T-cell (primary cell): ENCODE data around the gene RMRP. TPM values are rescaled to one million over a fixed set of nuclear protein-coding genes. Genes with fewer than 3 reads are reported as not detected.
"Not testable (repeated sequence)": the region's sequence is repeated elsewhere in the genome, so short reads cannot be mapped to it uniquely, and the experiment has no call there.

Source experiments
- ATAC-seq, 4 experiments: fragments of 200-7000 bp in 3 of 4; fragments of 150-1000 bp in 1 of 4; cut with Tn5 transposase; replicated peaks in 1 of 4; 1 replicate in 3 of 4; 2 replicates in 1 of 4; pipeline ENCODE4 v1.10.0; 2021; ENCODE audit warnings: moderate library complexity in 3 of 4, mild to moderate bottlenecking in 2 of 4, moderate number of reproducible peaks in 1 of 4
- CTCF ChIA-PET, 2 donors: fragments of 300-600 bp; sonication (Branson Sonifier 250); formaldehyde crosslinking; loops; one replicate each; lab custom pipeline; 2022; ENCODE audit warnings: antibody characterized with exemption in 2 of 2; lab: Charles Lee
- POLR2A ChIA-PET, 2 donors: fragments of 300-600 bp; sonication (Branson Sonifier 250); formaldehyde crosslinking; loops; one replicate each; lab custom pipeline; 2022; ENCODE audit warnings: antibody characterized with exemption in 2 of 2; lab: Charles Lee
- DNase-seq, 35 experiments: peaks; one replicate each; pipeline versions ENCODE4 v3.0.0 to v3.0.0-alpha.2; 2013 to 2023
- H3K27ac ChIP-seq: one replicate; pipeline ENCODE4 v1.5.1; 2013; ENCODE audit warnings: low read length
- H3K27me3 ChIP-seq, 2 experiments: replicated peaks in 1 of 2; 1 replicate in 1 of 2; 2 replicates in 1 of 2; pipeline versions ENCODE4 v1.6.1 to v1.7.0; 2013; ENCODE audit warnings: low read length in 1 of 2, mixed read lengths in 1 of 2; ENCODE audit not compliant: control insufficient read depth in 2 of 2, insufficient read depth in 2 of 2; ENCODE audit errors: extremely low read depth in 1 of 2
- H3K36me3 ChIP-seq, 2 donors: 1 replicate in 1 of 2; 2 replicates in 1 of 2; pipeline versions ENCODE4 v1.6.1 to v1.7.0; 2013; ENCODE audit warnings: low read length in 1 of 2; ENCODE audit not compliant: control insufficient read depth in 2 of 2, insufficient read depth in 1 of 2; ENCODE audit errors: extremely low read depth in 1 of 2
- H3K4me1 ChIP-seq, 2 experiments: 1 replicate in 1 of 2; 2 replicates in 1 of 2; pipeline versions ENCODE4 v1.6.1 to v1.7.0; 2013; ENCODE audit warnings: low read length in 2 of 2, mixed read lengths in 1 of 2; ENCODE audit not compliant: insufficient read depth in 2 of 2, control insufficient read depth in 1 of 2; ENCODE audit errors: extremely low read depth in 1 of 2
- H3K4me3 ChIP-seq, 2 donors: 1 replicate in 1 of 2; 2 replicates in 1 of 2; pipeline versions ENCODE4 v1.5.1 to v1.7.0; 2013; ENCODE audit warnings: mild to moderate bottlenecking in 2 of 2, low read length in 1 of 2, moderate library complexity in 1 of 2; ENCODE audit not compliant: control insufficient read depth in 1 of 2; ENCODE audit errors: extremely low read depth in 1 of 2
- H3K9me3 ChIP-seq: 2 replicates; pipeline ENCODE4 v1.7.0; 2013
- H3K27ac Mint-ChIP-seq, 2 donors: one replicate each; pipeline ENCODE4 v1.8.0; 2020 to 2021; ENCODE audit warnings: mild to moderate bottlenecking in 2 of 2, mixed read lengths in 2 of 2
- H3K27me3 Mint-ChIP-seq, 2 donors: one replicate each; pipeline ENCODE4 v1.8.0; 2021 to 2022; ENCODE audit warnings: mixed read lengths in 2 of 2
- H3K36me3 Mint-ChIP-seq: one replicate; pipeline ENCODE4 v1.8.0; 2021; ENCODE audit warnings: mixed read lengths
- H3K4me1 Mint-ChIP-seq, 3 donors: one replicate each; pipeline ENCODE4 v1.8.0; 2020 to 2022; ENCODE audit warnings: mixed read lengths in 3 of 3, mild to moderate bottlenecking in 1 of 3
- H3K4me3 Mint-ChIP-seq, 3 donors: one replicate each; pipeline ENCODE4 v1.8.0; 2020 to 2022; ENCODE audit warnings: mild to moderate bottlenecking in 3 of 3, mixed read lengths in 3 of 3, moderate library complexity in 3 of 3
- H3K9me3 Mint-ChIP-seq, 3 donors: one replicate each; pipeline ENCODE4 v1.8.0; 2020 to 2022; ENCODE audit warnings: mixed read lengths in 3 of 3
- WGBS: methylation state at CpG from one replicate; pipeline ENCODE4 v1.1.5; 2013; ENCODE audit warnings: missing lambda C conversion rate; ENCODE audit not compliant: insufficient coverage; 5-methylcytosine and 5-hydroxymethylcytosine counted together
- total RNA-seq, 35 experiments: library from RNA in 6 of 35; stranded (reverse) in 6 of 35; fragments of 120-200 nt in 1 of 35; gene quantifications; one replicate each; pipeline versions ENCODE4 v1.2.1 to v1.2.4 and lab custom pipeline; 2013 to 2026

The RMRP gene
- total RNA-seq, 5 donors from 2014 or later (not counting 1 experiment from before 2014, with no cell fraction given): 10,537 to 37,987 (median 30,491) TPM

DNA sequence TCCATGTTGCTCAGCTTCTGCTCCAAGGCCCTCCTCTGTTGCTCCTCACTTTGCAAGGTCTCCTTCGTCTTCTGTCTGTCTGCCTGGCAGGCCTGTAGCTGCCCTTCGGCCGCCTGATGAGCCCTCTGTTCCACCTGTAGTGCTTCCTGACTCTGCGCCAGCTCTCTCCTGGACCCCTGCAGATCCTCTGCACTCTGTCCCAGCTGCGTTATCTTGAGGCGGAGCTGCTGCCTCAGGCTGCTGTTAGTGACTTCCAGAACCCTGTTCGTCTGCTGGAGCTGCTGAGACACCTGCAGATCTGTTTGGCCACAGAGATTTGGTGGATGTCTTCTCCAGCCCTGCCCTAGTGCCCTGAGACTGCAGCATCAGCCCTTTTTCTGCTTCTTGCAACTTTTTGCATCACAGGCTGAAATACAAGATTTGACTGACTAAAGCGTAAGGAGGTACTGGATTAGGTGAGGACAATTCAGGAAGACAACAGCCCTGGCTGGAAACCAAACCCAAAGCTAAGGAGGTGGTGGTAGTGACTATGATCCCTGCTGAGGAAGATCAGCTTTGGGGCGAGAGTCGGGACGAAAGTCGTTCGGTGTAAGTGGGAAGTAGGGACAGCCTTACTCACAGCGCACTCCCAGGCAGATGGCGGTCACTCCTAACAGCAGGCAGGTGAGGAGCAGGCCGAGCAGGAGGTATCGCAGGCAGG is 41.7 kb downstream of the RMRP start:
- no peaks in the 10 kb centered on the region for H3K9me3 Mint-ChIP-seq
- H3K4me3 Mint-ChIP-seq: peak overlapping the region; percentile 78 to 88 (median 85)
- Histone ChIP-seq H3K4me3 (peak overlapping the region; percentile 68 to 76), H3K27ac (peak overlapping the region; percentile 68), H3K27me3 (no peaks in the 10 kb centered on the region), H3K36me3 (no peaks in the 10 kb centered on the region), H3K4me1 (peaks cover 23 to 48% of the 10 kb centered on the region in 2 experiments), H3K9me3 (no peaks in the 10 kb centered on the region)
- ChIA-PET POLR2A (interaction anchor here (0.6 kb wide), 2 partner anchors 13 to 278 kb away, joined by 3 read pairs; no protein-coding TSS in a partner anchor), CTCF (interaction anchor here (0.6 to 2.2 kb wide), 6 partner anchors 12 to 173 kb away, joined by 3 to 8 read pairs (median 6); partner anchors contain the start of genes CCDC107 (in 2 of the 2) and RMRP (in 2 of the 2))
- H3K36me3 Mint-ChIP-seq: no peaks in the 10 kb centered on the region
- H3K27me3 Mint-ChIP-seq: no peaks in the 10 kb centered on the region
- peak overlapping the region; percentile 87 to 95 for H3K27ac Mint-ChIP-seq
- 91% methylated on average over 11 of the region's 17 CpGs for WGBS
- peaks cover 45 to 53% (median 49%) of the 10 kb centered on the region in 3 donors for H3K4me1 Mint-ChIP-seq
- no peak for DNase-seq
- ATAC-seq: no peak

- CTCF ChIA-PET: interaction anchor here (0.6 to 1.4 kb wide), 5 partner anchors 8 to 141 kb away, joined by 3 to 4 read pairs (median 3); partner anchors contain the start of genes MSMP (in 1 of the 2) and TESK1 (in 1 of the 2)
- ATAC-seq: no peak
- Histone ChIP-seq H3K4me3 (no peak overlapping the region), H3K4me1 (peaks cover 4 to 26% of the 10 kb centered on the region in 2 experiments), H3K27me3 (no peaks in the 10 kb centered on the region), H3K9me3 (no peaks in the 10 kb centered on the region), H3K27ac (no peak overlapping the region), H3K36me3 (peaks cover 0 to 25% of the 10 kb centered on the region in 2 donors)
- no peaks in the 10 kb centered on the region for H3K27me3 Mint-ChIP-seq
- H3K36me3 Mint-ChIP-seq: peaks cover 3% of the 10 kb centered on the region
- H3K4me3 Mint-ChIP-seq: no peak overlapping the region
- peaks cover 25 to 31% (median 30%) of the 10 kb centered on the region in 3 donors for H3K4me1 Mint-ChIP-seq
- DNase-seq: no peak
- POLR2A ChIA-PET: no interaction called here
- WGBS: 100% methylated on average over 2 of the region's 2 CpGs
- H3K9me3 Mint-ChIP-seq: no peaks in the 10 kb centered on the region
- H3K27ac Mint-ChIP-seq: no peak overlapping the region
These were observed 45.0 kb downstream of the RMRP start for GRCh38 chr9:35612843-35613242.

- POLR2A ChIA-PET, H3K27me3 Mint-ChIP-seq, DNase-seq, ATAC-seq, H3K27ac Mint-ChIP-seq, H3K36me3 Mint-ChIP-seq, H3K9me3 ChIP-seq, H3K4me3 ChIP-seq, H3K27ac ChIP-seq, H3K9me3 Mint-ChIP-seq, H3K27me3 ChIP-seq, H3K4me3 Mint-ChIP-seq: not testable (repeated sequence)
- H3K4me1 Mint-ChIP-seq: peaks cover 25 to 31% (median 26%) of the 10 kb centered on the region in 3 donors
- H3K36me3 ChIP-seq: peaks cover 0 to 27% of the 10 kb centered on the region in 2 donors
- peaks cover 0 to 23% of the 10 kb centered on the region in 2 experiments for H3K4me1 ChIP-seq
- 100% methylated on average over 4 of the region's 4 CpGs for WGBS
- CTCF ChIA-PET: interaction anchor here (0.6 to 2.5 kb wide), 13 partner anchors 24 to 214 kb away, joined by 3 to 15 read pairs (median 4); partner anchors contain the start of genes ARHGEF39 (in 1 of the 2), CCDC107 (in 1 of the 2) and RMRP (in 1 of the 2)
These were observed 45.8 kb downstream of the RMRP start for GRCh38 chr9:35612066-35612465.

DNA sequence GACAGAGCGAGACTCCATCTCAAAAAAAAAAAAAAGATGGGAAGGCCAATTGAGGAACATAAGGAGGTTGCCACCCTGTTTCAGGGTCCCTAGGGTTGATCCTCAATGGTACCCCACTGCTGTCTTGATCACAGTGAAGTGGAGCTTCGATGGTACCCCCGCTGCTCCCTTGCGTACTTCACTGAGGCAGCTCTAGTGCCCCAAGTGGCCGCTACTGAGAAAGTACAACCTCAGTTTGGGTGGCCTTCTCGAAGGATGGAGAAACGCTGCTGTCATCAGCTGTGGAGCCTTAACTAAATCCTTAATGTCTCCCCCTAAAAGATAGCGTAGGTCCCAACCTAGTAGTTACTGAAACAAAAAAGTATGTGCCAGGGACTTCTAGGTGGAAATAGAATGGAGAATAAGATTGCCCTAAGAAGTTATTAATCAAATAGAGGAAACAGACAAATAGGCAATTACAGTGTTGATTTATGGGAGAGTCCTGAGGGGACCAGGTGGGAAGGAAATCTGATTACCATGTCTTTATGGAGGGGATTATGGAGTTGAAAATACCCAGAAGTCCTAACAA is 46.5 kb downstream of the RMRP start:
- peak; percentile 83 to 96 (median 91) for ATAC-seq
- Mint-ChIP-seq H3K4me3 (no peak overlapping the region), H3K4me1 (peaks cover 23 to 31% (median 26%) of the 10 kb centered on the region in 3 donors), H3K27me3 (no peaks in the 10 kb centered on the region), H3K27ac (peak overlapping the region; percentile 47 to 49), H3K36me3 (peaks cover 13% of the 10 kb centered on the region), H3K9me3 (no peaks in the 10 kb centered on the region)
- H3K4me3 ChIP-seq: no peak overlapping the region
- H3K36me3 ChIP-seq: peaks cover 0 to 27% of the 10 kb centered on the region in 2 donors
- 45% methylated on average over 3 of the region's 8 CpGs for WGBS
- ChIA-PET CTCF (interaction anchor here (0.5 to 2.5 kb wide), 20 partner anchors 9 to 487 kb away, joined by 3 to 15 read pairs (median 4); partner anchors contain the start of genes ARHGEF39 (in 1 of the 2), CCDC107 (in 1 of the 2) and RMRP (in 1 of the 2)), POLR2A (no interaction called here)
- peak in 33 of 35 experiments; percentile 8 to 76 (median 50) for DNase-seq
- H3K9me3 ChIP-seq: no peaks in the 10 kb centered on the region
- H3K27me3 ChIP-seq: no peaks in the 10 kb centered on the region
- peaks cover 4 to 23% of the 10 kb centered on the region in 2 experiments for H3K4me1 ChIP-seq
- H3K27ac ChIP-seq: no peak overlapping the region

DNA sequence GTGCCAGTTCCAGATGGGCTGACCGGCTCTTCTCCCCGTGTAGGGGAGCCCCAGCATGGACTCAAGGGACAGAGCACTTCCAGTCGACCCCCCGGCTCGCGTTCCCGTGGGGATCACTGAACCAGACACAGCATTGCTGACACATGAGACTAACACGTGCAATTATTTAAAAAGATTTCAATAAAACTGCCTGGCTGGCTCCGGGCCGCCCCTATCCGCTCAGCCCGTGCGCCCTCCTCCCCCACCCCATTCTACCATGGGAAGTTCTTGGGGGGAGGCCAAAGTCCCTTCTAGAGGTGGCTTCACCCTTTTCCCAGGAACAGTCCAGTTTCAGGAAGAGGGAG is 48.0 kb downstream of the RMRP start:
- peaks cover 9 to 28% of the 10 kb centered on the region in 2 experiments for H3K4me1 ChIP-seq
- no peak overlapping the region for H3K27ac ChIP-seq

More for the DNA sequence above, 48.0 kb downstream of the RMRP start:
- H3K36me3 Mint-ChIP-seq: peaks cover 13% of the 10 kb centered on the region
- no peaks in the 10 kb centered on the region for H3K27me3 ChIP-seq
- H3K9me3 Mint-ChIP-seq: no peaks in the 10 kb centered on the region
- H3K27ac Mint-ChIP-seq: no peak overlapping the region
- ChIA-PET CTCF (interaction anchor here in 1 of 2 donors (0.6 kb wide), 1 partner anchor 797 kb away, joined by 3 read pairs; no protein-coding TSS in a partner anchor), POLR2A (no interaction called here)
- peaks cover 22 to 28% (median 27%) of the 10 kb centered on the region in 3 donors for H3K4me1 Mint-ChIP-seq
- no peak overlapping the region for H3K4me3 ChIP-seq
- H3K36me3 ChIP-seq: peaks cover 0 to 27% of the 10 kb centered on the region in 2 donors
- 97% methylated on average over 6 of the region's 13 CpGs for WGBS
- ATAC-seq (no peak), DNase-seq (no peak)
- H3K27me3 Mint-ChIP-seq: no peaks in the 10 kb centered on the region
- no peak overlapping the region for H3K4me3 Mint-ChIP-seq
- no peaks in the 10 kb centered on the region for H3K9me3 ChIP-seq
